SK-N-SH (cell line): ENCODE results near the gene EEF2. TPM values are rescaled to one million over a fixed set of nuclear protein-coding genes. Genes with fewer than 3 reads are reported as not detected.
"Not testable (repeated sequence)": the region's sequence is repeated elsewhere in the genome, so short reads cannot be mapped to it uniquely, and the experiment has no call there.

Source experiments
- CTCF ChIA-PET: fragments of 300-600, 350-600 bp; formaldehyde crosslinking; extraction: SDS; loops from one replicate; lab custom pipeline; 2021; lab: Yijun Ruan, JAX
- POLR2A ChIA-PET: fragments of 350-600 bp; sonication (Branson Sonifier 250); formaldehyde crosslinking; extraction: SDS; loops from one replicate; lab custom pipeline; 2020; ENCODE audit warnings: antibody characterized with exemption, inconsistent platforms; lab: Yijun Ruan, JAX
- DNase-seq: peaks from one replicate; pipeline ENCODE4 v3.0.0; 2012
- H2AFZ ChIP-seq: fragments of 200-600 bp; sonication (generic); 2 replicates; pipeline ENCODE4 v1.8.1; 2016; ENCODE audit warnings: antibody characterized with exemption, mild to moderate bottlenecking, low read depth
- H3F3A ChIP-seq: fragments of 200-600 bp; sonication (generic); replicated peaks from 2 replicates; pipeline ENCODE3; 2016; ENCODE audit warnings: antibody characterized with exemption, mild to moderate bottlenecking; ENCODE audit not compliant: insufficient read depth
- H3K27ac ChIP-seq, 2 experiments: fragments of 200-500 bp in 1 of 2; fragments of 200-600 bp in 1 of 2; sonication (Bioruptor generic) in 1 of 2; sonication (generic), shearing (Covaris generic) in 1 of 2; 2 replicates each; pipeline versions ENCODE4 v1.5.1 to v1.6.1; 2014 to 2016; ENCODE audit warnings: low read depth in 2 of 2, inconsistent platforms in 1 of 2, low read length in 1 of 2, mild to moderate bottlenecking in 1 of 2, mixed read lengths in 1 of 2
- H3K27me3 ChIP-seq: fragments of 200-600 bp; sonication (generic), shearing (Covaris generic); 2 replicates; pipeline ENCODE4 v1.6.1; 2016; ENCODE audit warnings: mixed run types; ENCODE audit not compliant: insufficient read depth
- H3K36me3 ChIP-seq, 2 experiments: fragments of 200-500 bp in 1 of 2; fragments of 200-600 bp in 1 of 2; sonication (Bioruptor generic) in 1 of 2; sonication (generic) in 1 of 2; replicated peaks in 1 of 2; 2 replicates each; pipeline versions ENCODE3 to v1.5.1; 2014 to 2016; ENCODE audit warnings: low read length in 1 of 2, mild to moderate bottlenecking in 1 of 2; ENCODE audit not compliant: insufficient read depth in 2 of 2, control insufficient read depth in 1 of 2
- H3K4me1 ChIP-seq, 2 experiments: fragments of 200-500 bp in 1 of 2; fragments of 200-600 bp in 1 of 2; sonication (Bioruptor generic) in 1 of 2; sonication (generic), shearing (Covaris generic) in 1 of 2; 2 replicates each; pipeline versions ENCODE4 v1.5.1 to v1.6.1; 2014 to 2016; ENCODE audit warnings: low read depth in 1 of 2, low read length in 1 of 2, mixed run types in 1 of 2; ENCODE audit not compliant: insufficient read depth in 2 of 2, control insufficient read depth in 1 of 2
- H3K4me2 ChIP-seq: fragments of 200-600 bp; sonication (generic), shearing (Covaris generic); 2 replicates; pipeline ENCODE4 v1.6.1; 2017; ENCODE audit warnings: mixed run types
- H3K4me3 ChIP-seq, 2 experiments: fragments of 200-500 bp in 1 of 2; fragments of 200-600 bp in 1 of 2; sonication (Bioruptor generic) in 1 of 2; sonication (generic), shearing (Covaris generic) in 1 of 2; 2 replicates each; pipeline versions ENCODE4 v1.5.1 to v1.8.1; 2014 to 2016; ENCODE audit warnings: low read depth in 2 of 2, inconsistent platforms in 1 of 2, low read length in 1 of 2, mild to moderate bottlenecking in 1 of 2, mixed read lengths in 1 of 2, moderate library complexity in 1 of 2
- H3K79me2 ChIP-seq: fragments of 200-600 bp; sonication (generic); 2 replicates; pipeline ENCODE4 v1.8.1; 2017; ENCODE audit warnings: mild to moderate bottlenecking; ENCODE audit not compliant: insufficient read depth
- H3K9ac ChIP-seq: fragments of 200-600 bp; sonication (generic); 2 replicates; pipeline ENCODE4 v1.6.1; 2017; ENCODE audit warnings: mixed run types
- H3K9me2 ChIP-seq: fragments of 200-600 bp; sonication (generic); 2 replicates; pipeline ENCODE4 v1.6.1; 2017; ENCODE audit warnings: mixed run types
- H3K9me3 ChIP-seq: fragments of 200-600 bp; sonication (generic); 2 replicates; pipeline ENCODE4 v1.6.1; 2017; ENCODE audit warnings: mixed run types, mild to moderate bottlenecking, moderate library complexity
- H4K20me1 ChIP-seq: fragments of 200-600 bp; sonication (generic); 2 replicates; pipeline ENCODE4 v1.6.1; 2017; ENCODE audit warnings: mild to moderate bottlenecking, mixed run types; ENCODE audit not compliant: insufficient read depth
- CHD2 ChIP-seq: fragments of 150-350 bp; IDR thresholded peaks from 2 replicates; pipeline ENCODE4 v1.6.1; 2018; ENCODE audit warnings: low read length; ENCODE audit not compliant: partially characterized antibody
- ELF1 ChIP-seq: IDR thresholded peaks from 2 replicates; pipeline ENCODE4 v1.4.0; 2012
- FOSL2 ChIP-seq: IDR thresholded peaks from 2 replicates; pipeline ENCODE4 v1.4.0; 2012; ENCODE audit warnings: low read depth, mild to moderate bottlenecking, moderate library complexity, borderline replicate concordance
- FOXJ3 ChIP-seq: sonication (generic); formaldehyde crosslinking; IDR thresholded peaks from 2 replicates; pipeline ENCODE4 v1.5.1; 2020; ENCODE audit warnings: mild to moderate bottlenecking, missing genetic modification reagents
- MEF2A ChIP-seq: IDR thresholded peaks from 2 replicates; pipeline ENCODE4 v1.4.0; 2012; ENCODE audit warnings: low read depth, borderline replicate concordance
- NFIC ChIP-seq: IDR thresholded peaks from 2 replicates; pipeline ENCODE4 v1.4.0; 2012; ENCODE audit warnings: borderline replicate concordance
- REST ChIP-seq: IDR thresholded peaks from 2 replicates; pipeline ENCODE4 v1.6.1; 2012; ENCODE audit warnings: mild to moderate bottlenecking, low read depth, low read length, moderate library complexity
- RXRA ChIP-seq: IDR thresholded peaks from 2 replicates; pipeline ENCODE4 v1.4.0; 2012; ENCODE audit warnings: low read depth, mild to moderate bottlenecking, borderline replicate concordance
- TAF1 ChIP-seq: IDR thresholded peaks from 2 replicates; pipeline ENCODE4 v1.6.1; 2012; ENCODE audit warnings: low read depth, mild to moderate bottlenecking, low read length, moderate library complexity, borderline replicate concordance
- WGBS: methylation state at CpG from one replicate; pipeline ENCODE4 v1.1.6; 2017; ENCODE audit warnings: low lambda C conversion rate; 5-methylcytosine and 5-hydroxymethylcytosine counted together
- polyA plus RNA-seq, 3 experiments: library from polyadenylated mRNA; depleted of rRNA; stranded (reverse); fragments of >200 nt; gene quantifications; 2 replicates each; pipeline ENCODE4 v1.2.3, GENCODE V29; 2012
- TF ChIP-seq, protein P1 (sequence below): IDR thresholded peaks from 2 replicates; pipeline ENCODE4; 2012
- TF ChIP-seq, protein P2 (sequence below): fragments of 150-350 bp; IDR thresholded peaks from 2 replicates; pipeline ENCODE4 v1.6.1; 2016; ENCODE audit warnings: mild to moderate bottlenecking, low read depth, low read length

Gene EEF2
- polyA plus RNA-seq, 1 of the 3 experiments (the other 2 are of a cell fraction) = 1,553 TPM

GRCh38 chr19:3949997-3950859 is 35.0 kb downstream of the EEF2 start (continued):
- TF ChIP-seq REST (no peak), NFIC (no peak), TAF1 (no peak), FOXJ3 (CRISPR knock-in tag) (no peak), MEF2A (no peak), ELF1 (no peak), CHD2 (no peak), FOSL2 (no peak)
- TF ChIP-seq, protein P1, sequence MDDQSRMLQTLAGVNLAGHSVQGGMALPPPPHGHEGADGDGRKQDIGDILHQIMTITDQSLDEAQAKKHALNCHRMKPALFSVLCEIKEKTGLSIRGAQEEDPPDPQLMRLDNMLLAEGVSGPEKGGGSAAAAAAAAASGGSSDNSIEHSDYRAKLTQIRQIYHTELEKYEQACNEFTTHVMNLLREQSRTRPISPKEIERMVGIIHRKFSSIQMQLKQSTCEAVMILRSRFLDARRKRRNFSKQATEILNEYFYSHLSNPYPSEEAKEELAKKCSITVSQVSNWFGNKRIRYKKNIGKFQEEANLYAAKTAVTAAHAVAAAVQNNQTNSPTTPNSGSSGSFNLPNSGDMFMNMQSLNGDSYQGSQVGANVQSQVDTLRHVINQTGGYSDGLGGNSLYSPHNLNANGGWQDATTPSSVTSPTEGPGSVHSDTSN = no peak
- TF ChIP-seq, protein P2, sequence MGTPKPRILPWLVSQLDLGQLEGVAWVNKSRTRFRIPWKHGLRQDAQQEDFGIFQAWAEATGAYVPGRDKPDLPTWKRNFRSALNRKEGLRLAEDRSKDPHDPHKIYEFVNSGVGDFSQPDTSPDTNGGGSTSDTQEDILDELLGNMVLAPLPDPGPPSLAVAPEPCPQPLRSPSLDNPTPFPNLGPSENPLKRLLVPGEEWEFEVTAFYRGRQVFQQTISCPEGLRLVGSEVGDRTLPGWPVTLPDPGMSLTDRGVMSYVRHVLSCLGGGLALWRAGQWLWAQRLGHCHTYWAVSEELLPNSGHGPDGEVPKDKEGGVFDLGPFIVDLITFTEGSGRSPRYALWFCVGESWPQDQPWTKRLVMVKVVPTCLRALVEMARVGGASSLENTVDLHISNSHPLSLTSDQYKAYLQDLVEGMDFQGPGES = no peak

DNA sequence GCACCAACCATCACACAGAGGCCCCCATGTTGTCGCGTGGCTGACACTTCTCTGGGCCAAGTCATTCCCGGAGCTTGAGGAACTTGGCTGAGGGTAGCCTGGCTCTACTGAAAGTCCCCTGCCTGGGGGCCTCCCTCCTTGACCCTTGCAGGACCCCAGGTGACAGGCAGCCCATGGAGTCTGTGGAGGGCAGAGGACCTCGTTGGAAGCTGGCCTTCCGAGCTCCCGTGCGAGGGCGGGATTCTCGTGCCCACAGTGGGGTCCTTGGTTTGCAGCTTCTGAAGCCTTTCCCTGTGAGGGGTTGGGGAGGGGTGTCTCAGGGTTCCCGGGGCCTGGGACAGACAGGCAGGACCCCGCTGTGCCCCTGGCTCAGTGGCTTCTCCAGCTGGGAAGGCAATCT is 36.0 kb downstream of the EEF2 start:
- POLR2A ChIA-PET = interaction anchor here (1.6 kb wide), 1 partner anchor 22 kb away, joined by 3 read pairs; the partner anchor contains the start of gene DAPK3
- Histone ChIP-seq H3K27ac (no peak overlapping the region), H3K27me3 (no peaks in the 10 kb centered on the region), H3K79me2 (no peaks in the 10 kb centered on the region; the same call in 1 of the 2 replicates), H3K9me2 (no peaks in the 10 kb centered on the region), H3K36me3 (no peaks in the 10 kb centered on the region), H3F3A (no peaks in the 10 kb centered on the region), H3K9me3 (no peaks in the 10 kb centered on the region), H3K4me1 (no peaks in the 10 kb centered on the region; a peak in 1 of 4 replicates), H4K20me1 (0 out of 2 replicates have a peak, but pooled peaks cover 3% of the 10 kb centered on the region), H3K4me2 (no peak overlapping the region), H3K9ac (no peak overlapping the region), H3K4me3 (no peak overlapping the region), H2AFZ (no peak overlapping the region)
- 20% methylated on average over 3 of the region's 11 CpGs for WGBS
- no peak for TF ChIP-seq RXRA
- CTCF ChIA-PET = interaction anchor here (0.9 kb wide), 1 partner anchor 9 kb away, joined by 3 read pairs; no protein-coding TSS in a partner anchor
- DNase-seq = no peak

GRCh38 chr19:3947316-3947933 is 37.8 kb downstream of the EEF2 start:
- 77% methylated on average over 15 of the region's 15 CpGs for WGBS
- CTCF ChIA-PET = interaction anchor here (0.7 kb wide), 1 partner anchor 59 kb away, joined by 3 read pairs; no protein-coding TSS in a partner anchor
- H3K4me1 ChIP-seq, H3K36me3 ChIP-seq, H3K79me2 ChIP-seq, POLR2A ChIA-PET, H3K27ac ChIP-seq, H4K20me1 ChIP-seq, H3K4me2 ChIP-seq, H3K9me3 ChIP-seq, H3K9ac ChIP-seq, H2AFZ ChIP-seq, H3K4me3 ChIP-seq, H3K9me2 ChIP-seq, H3F3A ChIP-seq, H3K27me3 ChIP-seq, DNase-seq: not testable (repeated sequence)
